Measurements from ENCODE around the gene ADAM33. TPM values are rescaled to one million over a fixed set of nuclear protein-coding genes. Genes with fewer than 3 reads are reported as not detected.

ADAM33 gene
- total RNA-seq, 1 donor from 2014 or later, result 11.7 TPM

DNA sequence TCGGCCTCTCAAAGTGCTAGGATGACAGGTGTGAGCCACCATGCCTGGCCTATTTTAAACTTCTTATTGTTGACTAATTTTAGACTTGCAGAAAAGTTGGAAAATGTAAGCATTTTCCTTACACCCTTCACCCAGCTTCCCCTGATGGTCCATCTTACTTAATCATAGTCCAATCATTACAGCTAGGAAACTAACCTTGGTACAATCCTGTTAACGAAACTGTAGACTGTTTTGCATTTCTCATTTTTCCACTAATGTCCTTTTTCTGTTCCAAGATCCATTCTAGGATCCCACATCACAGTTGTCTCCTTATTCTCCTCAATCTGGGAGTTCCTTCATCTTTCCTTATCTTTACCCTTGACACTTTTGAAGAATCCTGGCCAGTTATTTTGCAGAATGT, 18.0 kb downstream of the ADAM33 start:
- no peak for DNase-seq
- Histone ChIP-seq H3K27me3 (ENCODE audit: low read depth) (peaks cover 32% of the 10 kb centered on the region), H3K9me3 (no peaks in the 10 kb centered on the region), H3K27ac (no peak overlapping the region), H3K4me1 (no peaks in the 10 kb centered on the region), H3K4me3 (no peak overlapping the region), H3K36me3 (no peaks in the 10 kb centered on the region)
- ATAC-seq, result no peak
- intact Hi-C loops (cut with DNase I), result no loop called here
- no peak for TF ChIP-seq CTCF (IDR thresholded peaks at IDR 0.05)

DNA sequence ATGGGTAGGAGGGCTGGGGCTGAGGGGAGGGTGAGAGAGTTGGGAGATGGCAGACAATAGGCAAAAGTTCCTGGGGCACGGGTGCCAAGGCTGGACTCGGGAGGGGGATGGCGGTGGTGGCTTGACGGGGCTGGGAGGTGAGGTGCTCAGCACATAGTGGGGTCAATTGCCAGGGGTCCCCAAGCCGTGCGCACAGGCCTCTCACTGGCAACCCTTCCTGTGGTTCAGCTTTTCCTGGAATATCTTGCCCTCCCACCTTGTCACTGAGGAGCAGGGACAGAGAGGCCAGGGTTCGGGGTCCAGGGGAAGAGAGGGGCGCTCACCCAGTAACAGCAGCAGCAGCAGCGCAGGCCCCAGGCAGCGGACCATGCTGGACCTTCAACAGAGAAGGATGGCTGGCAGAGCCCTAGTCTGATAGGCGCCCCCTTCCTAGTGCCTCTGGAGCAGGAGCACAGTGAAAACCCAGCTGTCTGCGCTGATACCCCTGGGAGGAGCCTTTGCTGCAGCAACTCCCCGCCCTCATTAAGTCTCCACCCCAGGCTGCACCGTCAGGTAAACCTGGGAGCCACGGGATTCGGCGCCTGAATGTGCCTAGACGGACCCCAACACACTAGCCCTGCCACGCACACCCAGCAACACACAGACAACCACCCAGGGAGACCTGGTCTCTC, 18.6 kb downstream of the ADAM33 start, which contains the start of gene GFRA4:
Gene GFRA4 (minus strand): TSS at position 369 of the 671 bp plus-strand sequence. CDS start 0 bp downstream, at position 369.
- Histone ChIP-seq H3K36me3 (no peaks in the 10 kb centered on the region), H3K27me3 (ENCODE audit: low read depth) (peaks cover 32% of the 10 kb centered on the region), H3K9me3 (no peaks in the 10 kb centered on the region), H3K27ac (no peak within 1 kb of the TSS), H3K4me1 (no peaks in the 10 kb centered on the region), H3K4me3 (no peak within 1 kb of the TSS)
- intact Hi-C loops (cut with DNase I), result no loop called here
- ATAC-seq (no peak), DNase-seq (no peak)
- TF ChIP-seq CTCF (IDR thresholded peaks at IDR 0.05), result no peak

DNA sequence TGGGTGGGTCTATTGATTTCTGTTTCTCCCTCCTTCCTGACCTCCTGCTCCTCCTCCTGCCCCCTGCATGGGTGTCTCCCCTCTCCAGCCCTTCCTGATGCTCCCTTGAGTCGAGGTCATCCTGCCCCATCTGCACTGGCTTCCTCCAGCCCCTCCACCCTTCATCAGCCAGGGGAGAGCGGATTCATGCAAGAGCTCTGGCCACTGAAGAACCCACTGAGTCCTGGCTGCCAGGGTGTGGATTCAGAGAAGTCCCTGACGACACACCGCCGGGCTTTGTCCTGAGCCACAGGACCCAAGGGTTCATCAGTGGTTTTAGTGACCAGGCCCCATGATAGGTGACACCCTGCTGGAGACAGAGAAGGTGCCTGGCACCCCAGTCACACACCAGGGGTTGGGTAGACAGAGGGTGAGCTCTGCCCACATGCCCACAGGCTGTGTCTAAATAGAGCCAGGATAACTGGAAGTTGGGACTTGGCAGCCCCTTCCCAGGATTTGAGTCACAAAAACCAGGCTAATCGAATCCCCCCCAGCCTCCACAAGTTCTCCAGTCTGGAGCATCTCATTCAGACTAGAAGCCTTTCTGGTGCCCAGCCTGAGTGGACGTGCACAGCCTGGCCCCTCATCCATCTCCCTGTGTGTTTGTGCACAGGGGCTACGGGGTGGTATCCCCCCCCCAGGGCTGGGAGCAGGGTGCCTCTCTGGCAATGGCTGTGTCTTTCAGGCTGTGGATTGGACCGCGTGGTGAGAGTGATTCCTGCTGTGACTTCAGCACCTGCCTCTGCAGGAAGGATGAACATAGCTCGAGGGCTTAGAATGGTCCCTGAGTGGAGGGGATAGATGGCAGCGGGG, 19.8 kb downstream of the ADAM33 start:
- Histone ChIP-seq H3K4me1 (no peaks in the 10 kb centered on the region), H3K27me3 (ENCODE audit: low read depth) (peaks cover 32% of the 10 kb centered on the region), H3K27ac (no peak overlapping the region), H3K4me3 (no peak overlapping the region), H3K9me3 (no peaks in the 10 kb centered on the region), H3K36me3 (no peaks in the 10 kb centered on the region)
- DNase-seq (no peak), ATAC-seq (no peak)
- intact Hi-C loops (cut with DNase I), result no loop called here
- TF ChIP-seq CTCF (IDR thresholded peaks at IDR 0.05), result no peak

- peaks cover 32% of the 10 kb centered on the region for H3K27me3 ChIP-seq (ENCODE audit: low read depth)
Observed at GRCh38 chr20:3661060-3661813, 20.6 kb downstream of the ADAM33 start.

More at GRCh38 chr20:3661060-3661813, 20.6 kb downstream of the ADAM33 start:
- ATAC-seq (no peak), DNase-seq (no peak)
- H3K27ac ChIP-seq, result no peak overlapping the region
- H3K36me3 ChIP-seq, result no peaks in the 10 kb centered on the region
- H3K4me3 ChIP-seq, result no peak overlapping the region
- no peaks in the 10 kb centered on the region for H3K9me3 ChIP-seq
- intact Hi-C loops (cut with DNase I), result no loop called here
- no peak for TF ChIP-seq CTCF (IDR thresholded peaks at IDR 0.05)
- no peaks in the 10 kb centered on the region for H3K4me1 ChIP-seq
